Measurements from ENCODE around the gene SLC25A51.

SLC25A51 gene

GRCh38 chr9:37947977-37948376 is 44.0 kb upstream of the SLC25A51 start:
- no peak overlapping the region for H3K27ac ChIP-seq
- no peak for TF ChIP-seq CTCF (conservative IDR thresholded peaks at IDR 0.05)

- no peak overlapping the region for H3K27ac ChIP-seq
- no peak for TF ChIP-seq CTCF (conservative IDR thresholded peaks at IDR 0.05)
Measured at GRCh38 chr9:37947471-37947870, 43.5 kb upstream of the SLC25A51 start.

GRCh38 chr9:37946971-37947370 is 43.0 kb upstream of the SLC25A51 start:
- TF ChIP-seq CTCF (conservative IDR thresholded peaks at IDR 0.05), result no peak
- no peak overlapping the region for H3K27ac ChIP-seq

- H3K27ac ChIP-seq, result no peak overlapping the region
- TF ChIP-seq CTCF (conservative IDR thresholded peaks at IDR 0.05), result no peak
Measured at GRCh38 chr9:37946041-37946440, 42.1 kb upstream of the SLC25A51 start.

- TF ChIP-seq CTCF (conservative IDR thresholded peaks at IDR 0.05), result no peak
- no peak overlapping the region for H3K27ac ChIP-seq
Measured at GRCh38 chr9:37944671-37945481, 40.9 kb upstream of the SLC25A51 start.

- TF ChIP-seq CTCF (conservative IDR thresholded peaks at IDR 0.05), result no peak
- no peak overlapping the region for H3K27ac ChIP-seq
Measured at GRCh38 chr9:37944266-37944650, 40.3 kb upstream of the SLC25A51 start.

- no peak for TF ChIP-seq CTCF (conservative IDR thresholded peaks at IDR 0.05)
- H3K27ac ChIP-seq, result no peak overlapping the region
Measured at GRCh38 chr9:37943345-37944265, 39.7 kb upstream of the SLC25A51 start.

Data from VCaP (cell line).